Measurements from ENCODE around the gene KMT2E. TPM values are rescaled to one million over a fixed set of nuclear protein-coding genes. Genes with fewer than 3 reads are reported as not detected.

Gene KMT2E
- total and polyA plus RNA-seq, 11 donors: 17.0 to 59.5 (median 44.3) TPM

- no peak for TF ChIP-seq CTCF (IDR thresholded peaks at IDR 0.05)
- TF ChIP-seq POLR2A (IDR thresholded peaks at IDR 0.05): no peak
- Histone ChIP-seq H3K27me3 (no peaks in the 10 kb centered on the region), H3K9me3 (no peaks in the 10 kb centered on the region), H3K4me3 (peak overlapping the region in 9 of 12 donors; percentile 72 to 92 (median 86)), H3K27ac (peak overlapping the region in 9 of 12 donors; percentile 98 to 100 (median 100)), H3K4me1 (peaks cover 4 to 69% (median 57%) of the 10 kb centered on the region in 12 donors), H3K36me3 (no peaks in the 10 kb centered on the region)
- no peak for ATAC-seq
- intact Hi-C loops (cut with DNase I): loop anchor here in 2 of 10 donors (5.0 to 10.0 kb wide), 2 partner anchors 39 to 47 kb away; no protein-coding TSS in a partner anchor
- 1 to 3% (median 2%) methylated on average over 4 of the region's 4 CpGs for WGBS, 4 donors
- DNase-seq: no peak
These were observed 3.8 kb downstream of the KMT2E start for GRCh38 chr7:105017657-105018365.

GRCh38 chr7:105019269-105019668, 5.3 kb downstream of the KMT2E start:
- ATAC-seq (no peak), DNase-seq (no peak)
- peaks cover 6 to 84% (median 65%) of the 10 kb centered on the region in 12 donors for H3K4me1 ChIP-seq
- H3K36me3 ChIP-seq: no peaks in the 10 kb centered on the region
- intact Hi-C loops (cut with DNase I): loop anchor here in 2 of 10 donors (5.0 to 10.0 kb wide), 2 partner anchors 38 to 46 kb away; no protein-coding TSS in a partner anchor
- peak overlapping the region in 2 of 12 donors; percentile 19 to 100 for H3K27ac ChIP-seq
- H3K9me3 ChIP-seq: no peaks in the 10 kb centered on the region
- H3K27me3 ChIP-seq: no peaks in the 10 kb centered on the region
- whole genome bisulfite sequencing, 4 donors: 25 to 34% (median 27%) methylated on average over 3 of the region's 3 CpGs
- peak overlapping the region in 1 of 12 donors; percentile 88 for H3K4me3 ChIP-seq
- TF ChIP-seq CTCF (IDR thresholded peaks at IDR 0.05) (no peak), POLR2A (IDR thresholded peaks at IDR 0.05) (no peak)

- H3K36me3 ChIP-seq: no peaks in the 10 kb centered on the region
- peaks cover 9 to 100% (median 81%) of the 10 kb centered on the region in 12 donors for H3K4me1 ChIP-seq
- peak overlapping the region in 2 of 12 donors; percentile 0 to 7 for H3K4me3 ChIP-seq
- intact Hi-C loops (cut with DNase I): no loop called here
- TF ChIP-seq POLR2A (IDR thresholded peaks at IDR 0.05): no peak
- TF ChIP-seq CTCF (IDR thresholded peaks at IDR 0.05): no peak
- H3K27me3 ChIP-seq: no peaks in the 10 kb centered on the region
- 28 to 38% (median 35%) methylated on average over 3 of the region's 3 CpGs for WGBS, 4 donors
- no peak for ATAC-seq
- no peak for DNase-seq
- H3K27ac ChIP-seq: peak overlapping the region in 3 of 12 donors; percentile 9 to 19 (median 11)
- no peaks in the 10 kb centered on the region for H3K9me3 ChIP-seq
These were observed 6.9 kb downstream of the KMT2E start for GRCh38 chr7:105020926-105021325.

GRCh38 chr7:105021352-105021751, 7.3 kb downstream of the KMT2E start:
- WGBS, 4 donors: 52 to 58% (median 55%) methylated on average over 3 of the region's 3 CpGs
- Histone ChIP-seq H3K36me3 (no peaks in the 10 kb centered on the region), H3K9me3 (no peaks in the 10 kb centered on the region), H3K27me3 (no peaks in the 10 kb centered on the region), H3K4me3 (peak overlapping the region in 1 of 12 donors; percentile 7), H3K4me1 (peaks cover 9 to 100% (median 85%) of the 10 kb centered on the region in 12 donors), H3K27ac (peak overlapping the region in 2 of 12 donors; percentile 9 to 19)
- TF ChIP-seq POLR2A (IDR thresholded peaks at IDR 0.05) (no peak), CTCF (IDR thresholded peaks at IDR 0.05) (no peak)
- ATAC-seq: no peak
- no peak for DNase-seq
- intact Hi-C loops (cut with DNase I): no loop called here
